ENCODE measurements around the gene KRT80. TPM values are rescaled to one million over a fixed set of nuclear protein-coding genes. Genes with fewer than 3 reads are reported as not detected.

Gene KRT80
- polyA plus RNA-seq, 2 of the 4 experiments (the other 2 are of a cell fraction), result 38.3 to 63.1 TPM

DNA sequence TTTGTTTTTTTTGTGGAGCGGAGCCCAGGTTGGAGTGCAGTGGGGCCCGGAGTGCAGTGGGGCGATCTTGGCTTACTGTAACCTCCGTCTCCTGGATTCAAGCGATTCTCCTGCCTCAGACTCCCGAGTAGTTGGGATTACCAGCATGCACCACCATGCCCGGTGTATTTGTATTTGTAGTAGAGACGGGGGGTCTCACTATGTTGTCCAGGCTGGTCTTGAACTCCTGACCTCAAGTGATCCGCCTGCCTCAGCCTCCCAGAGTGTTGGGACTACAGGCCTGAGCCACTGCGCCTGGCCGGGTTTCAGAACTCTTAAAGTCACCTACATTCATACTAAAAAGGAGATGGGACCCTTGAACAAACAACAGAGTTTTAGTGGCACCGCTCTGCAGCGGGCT lies 52.7 kb downstream of the KRT80 start (continued):
- no peak for TF ChIP-seq USF2 (IDR thresholded peaks at IDR 0.05)
- TF ChIP-seq TFCP2L1 (CRISPR knock-in tag; IDR thresholded peaks at IDR 0.05), result no peak
- no peak for TF ChIP-seq NFE2L2 (conservative IDR thresholded peaks at IDR 0.05; ENCODE audit: low read length)

GRCh38 chr12:52137746-52138145 lies 54.1 kb downstream of the KRT80 start:
- TF ChIP-seq ZFP36 (IDR thresholded peaks at IDR 0.05; ENCODE audit: borderline replicate concordance, partially characterized antibody), result no peak
- no peak for TF ChIP-seq EHMT2 (IDR thresholded peaks at IDR 0.05; ENCODE audit: low read depth)
- no peak for TF ChIP-seq RCOR1 (IDR thresholded peaks at IDR 0.05; ENCODE audit: low read depth, low read length)
- TF ChIP-seq CBX8 (IDR thresholded peaks at IDR 0.05), result no peak
- TF ChIP-seq, protein P1, sequence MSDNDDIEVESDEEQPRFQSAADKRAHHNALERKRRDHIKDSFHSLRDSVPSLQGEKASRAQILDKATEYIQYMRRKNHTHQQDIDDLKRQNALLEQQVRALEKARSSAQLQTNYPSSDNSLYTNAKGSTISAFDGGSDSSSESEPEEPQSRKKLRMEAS (IDR thresholded peaks at IDR 0.05), result no peak
- no peak for TF ChIP-seq ESRRA (IDR thresholded peaks at IDR 0.05; ENCODE audit: borderline replicate concordance, low read length)
- TF ChIP-seq MAFK (IDR thresholded peaks at IDR 0.05; ENCODE audit: partially characterized antibody), result no peak
- TF ChIP-seq PBX3 (IDR thresholded peaks at IDR 0.05), result no peak
- TF ChIP-seq ZC3H11A (IDR thresholded peaks at IDR 0.05), result no peak
- no peak for TF ChIP-seq TP53 (CRISPR knock-in tag; IDR thresholded peaks at IDR 0.05)
- TF ChIP-seq FOSL2 (IDR thresholded peaks at IDR 0.05), result no peak
- no peak for TF ChIP-seq FOSL2 (CRISPR knock-in tag; IDR thresholded peaks at IDR 0.05)
- TF ChIP-seq NPAS2 (CRISPR knock-in tag; IDR thresholded peaks at IDR 0.05; ENCODE audit: borderline replicate concordance), result no peak
- TF ChIP-seq HOXA7 (CRISPR knock-in tag; IDR thresholded peaks at IDR 0.05), result no peak
- no peak for TF ChIP-seq HDAC2 (IDR thresholded peaks at IDR 0.05)
- peaks cover 9% of the 10 kb centered on the region; the same call in 2 of the 3 replicates for H3K4me1 ChIP-seq
- 88% methylated on average over 5 of the region's 5 CpGs for WGBS (ENCODE audit: missing lambda C conversion rate)
- no peak overlapping the region for H3K4me3 ChIP-seq
- no peak for ATAC-seq
- CTCF ChIA-PET, result interaction anchor here (1.0 to 7.5 kb wide), 14 partner anchors 9 to 840 kb away, joined by 3 to 183 read pairs (median 6); no protein-coding TSS in a partner anchor
- peak overlapping the region in 1 of 2 experiments; percentile 15; a peak in 2 of 6 replicates for H3K27ac ChIP-seq
- no peaks in the 10 kb centered on the region for H3K9me3 ChIP-seq
- no peak for DNase-seq (ENCODE audit: low read depth in 1 of 2, low spot score in 1 of 2)
- H3K4me2 ChIP-seq, result no peak overlapping the region
- POLR2A ChIA-PET, result no interaction called here
- FAIRE-seq, result no peak

DNA sequence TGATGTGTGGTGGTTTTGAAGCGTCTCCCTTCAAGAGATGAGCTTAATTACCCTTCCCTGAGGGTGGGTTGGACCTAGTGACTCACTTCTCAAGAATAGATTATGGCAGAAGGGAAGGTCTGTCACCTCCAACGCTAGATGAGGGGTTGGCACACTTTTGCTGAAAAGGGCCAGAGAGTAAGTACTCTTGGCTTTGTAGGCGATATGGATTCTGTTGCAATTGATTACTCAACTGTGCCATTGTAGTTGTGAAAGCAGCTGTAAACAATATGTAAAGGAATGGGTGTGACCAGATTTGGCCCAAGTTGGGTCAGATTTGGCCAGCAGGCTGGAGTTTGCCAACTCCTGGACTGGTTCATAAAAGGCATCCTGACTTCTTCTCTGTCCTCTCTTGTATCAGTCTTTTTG lies 59.1 kb downstream of the KRT80 start:
- no peak for TF ChIP-seq SREBF2 (IDR thresholded peaks at IDR 0.05)
- TF ChIP-seq, protein P1 (IDR thresholded peaks at IDR 0.05), result no peak
- 0 out of 2 replicates have a peak, but pooled peaks have one; percentile 9 for TF ChIP-seq HES2 (IDR thresholded peaks at IDR 0.05)
- no peak for TF ChIP-seq POLR2AphosphoS2 (conservative IDR thresholded peaks at IDR 0.05; ENCODE audit: low read length)
- TF ChIP-seq EP300 (IDR thresholded peaks at IDR 0.05), result no peak
- TF ChIP-seq SMC3 (IDR thresholded peaks at IDR 0.05), result no peak
- DNase-seq (ENCODE audit: low read depth in 1 of 2, low spot score in 1 of 2) (no peak), FAIRE-seq (no peak), ATAC-seq (no peak)
- no peak overlapping the region for H3K4me3 ChIP-seq
- no peak overlapping the region for H3K4me2 ChIP-seq
- no peaks in the 10 kb centered on the region for H3K9me3 ChIP-seq
- no peaks in the 10 kb centered on the region for H3K4me1 ChIP-seq
- CTCF ChIA-PET, result interaction anchor here (0.6 to 2.2 kb wide), 9 partner anchors 10 to 848 kb away, joined by 3 to 15 read pairs (median 5); partner anchors contain the start of gene ATG101
- H3K27ac ChIP-seq, result no peak overlapping the region
- POLR2A ChIA-PET, result no interaction called here
- WGBS (ENCODE audit: missing lambda C conversion rate), result 61% methylated on average over 3 of the region's 3 CpGs
